Measurements from ENCODE around the gene ARHGAP26. TPM values are rescaled to one million over a fixed set of nuclear protein-coding genes. Genes with fewer than 3 reads are reported as not detected.
A peak's percentile ranks its signal among the peaks of the same experiment; 100 is the strongest.

Gene ARHGAP26
- polyA plus RNA-seq, 6 donors from 2014 or later = 2.4 to 8.7 (median 4.1) TPM

- Mint-ChIP-seq H3K27me3 (no peaks in the 10 kb centered on the region), H3K4me1 (peaks cover 36 to 57% (median 49%) of the 10 kb centered on the region in 3 donors), H3K9me3 (no peaks in the 10 kb centered on the region), H3K36me3 (no peaks in the 10 kb centered on the region), H3K27ac (peak overlapping the region; percentile 6 to 87 (median 42)), H3K4me3 (peak overlapping the region; percentile 0 to 71 (median 67))
- ATAC-seq (ENCODE audit: low read depth in 2 of 2) = peak; percentile 95 to 96
- peak; percentile 69 for DNase-seq
These were observed 30.8 kb downstream of the ARHGAP26 start for GRCh38 chr5:142800776-142801494.

GRCh38 chr5:142801495-142801871 lies 31.3 kb downstream of the ARHGAP26 start:
- peak overlapping the region in 2 of 8 donors; percentile 17 to 33 for H3K4me3 Mint-ChIP-seq
- ATAC-seq (ENCODE audit: low read depth in 2 of 2) (no peak), DNase-seq (no peak)
- H3K4me1 Mint-ChIP-seq = peaks cover 34 to 53% (median 46%) of the 10 kb centered on the region in 3 donors
- H3K27ac Mint-ChIP-seq = peak overlapping the region; percentile 20 to 87 (median 61)
- no peaks in the 10 kb centered on the region for H3K9me3 Mint-ChIP-seq
- H3K27me3 Mint-ChIP-seq = no peaks in the 10 kb centered on the region
- no peaks in the 10 kb centered on the region for H3K36me3 Mint-ChIP-seq

GRCh38 chr5:142803428-142804125 lies 33.4 kb downstream of the ARHGAP26 start:
- Mint-ChIP-seq H3K4me1 (peaks cover 33 to 51% (median 46%) of the 10 kb centered on the region in 3 donors), H3K27me3 (no peaks in the 10 kb centered on the region), H3K9me3 (no peaks in the 10 kb centered on the region), H3K4me3 (no peak overlapping the region), H3K27ac (peak overlapping the region in 1 of 6 donors; percentile 27), H3K36me3 (no peaks in the 10 kb centered on the region)
- no peak for ATAC-seq (ENCODE audit: low read depth in 2 of 2)
- DNase-seq = no peak

GRCh38 chr5:142805339-142805738 lies 35.2 kb downstream of the ARHGAP26 start:
- Mint-ChIP-seq H3K9me3 (no peaks in the 10 kb centered on the region), H3K4me1 (peaks cover 40 to 50% (median 45%) of the 10 kb centered on the region in 3 donors), H3K27me3 (no peaks in the 10 kb centered on the region), H3K4me3 (no peak overlapping the region), H3K36me3 (no peaks in the 10 kb centered on the region), H3K27ac (peak overlapping the region in 1 of 6 donors; percentile 66)
- no peak for ATAC-seq (ENCODE audit: low read depth in 2 of 2)
- no peak for DNase-seq

- Mint-ChIP-seq H3K36me3 (no peaks in the 10 kb centered on the region), H3K9me3 (no peaks in the 10 kb centered on the region), H3K27ac (no peak overlapping the region), H3K27me3 (no peaks in the 10 kb centered on the region), H3K4me1 (peaks cover 30 to 40% (median 33%) of the 10 kb centered on the region in 3 donors), H3K4me3 (no peak overlapping the region)
- no peak for DNase-seq
- ATAC-seq (ENCODE audit: low read depth in 2 of 2) = no peak
These were observed 36.7 kb downstream of the ARHGAP26 start for GRCh38 chr5:142806841-142807267.

GRCh38 chr5:142807372-142807911 lies 37.3 kb downstream of the ARHGAP26 start:
- H3K27ac Mint-ChIP-seq = no peak overlapping the region

GRCh38 chr5:142808878-142809598 lies 38.9 kb downstream of the ARHGAP26 start:
- Mint-ChIP-seq H3K4me1 (peaks cover 32 to 55% (median 39%) of the 10 kb centered on the region in 3 donors), H3K27me3 (no peaks in the 10 kb centered on the region), H3K27ac (no peak overlapping the region), H3K4me3 (no peak overlapping the region), H3K36me3 (no peaks in the 10 kb centered on the region), H3K9me3 (no peaks in the 10 kb centered on the region)
- ATAC-seq (ENCODE audit: low read depth in 2 of 2) (no peak), DNase-seq (no peak)

More at GRCh38 chr5:142807372-142807911, 37.3 kb downstream of the ARHGAP26 start:
- Mint-ChIP-seq H3K9me3 (no peaks in the 10 kb centered on the region), H3K4me3 (peak overlapping the region in 6 of 8 donors; percentile 16 to 58 (median 38)), H3K4me1 (peaks cover 32 to 44% (median 38%) of the 10 kb centered on the region in 3 donors), H3K36me3 (no peaks in the 10 kb centered on the region), H3K27me3 (no peaks in the 10 kb centered on the region)
- ATAC-seq (ENCODE audit: low read depth in 2 of 2) = peak; percentile 83
- DNase-seq = peak; percentile 24

GRCh38 chr5:142810081-142810480 lies 39.9 kb downstream of the ARHGAP26 start:
- peaks cover 32 to 55% (median 39%) of the 10 kb centered on the region in 3 donors for H3K4me1 Mint-ChIP-seq

GRCh38 chr5:142810743-142811290 lies 40.6 kb downstream of the ARHGAP26 start:
- Mint-ChIP-seq H3K27me3 (no peaks in the 10 kb centered on the region), H3K27ac (no peak overlapping the region), H3K9me3 (no peaks in the 10 kb centered on the region), H3K36me3 (no peaks in the 10 kb centered on the region), H3K4me3 (peak overlapping the region in 1 of 8 donors; percentile 25), H3K4me1 (peaks cover 32 to 57% (median 39%) of the 10 kb centered on the region in 3 donors)
- ATAC-seq (ENCODE audit: low read depth in 2 of 2) (no peak), DNase-seq (no peak)

More at GRCh38 chr5:142810081-142810480, 39.9 kb downstream of the ARHGAP26 start:
- Mint-ChIP-seq H3K36me3 (no peaks in the 10 kb centered on the region), H3K27me3 (no peaks in the 10 kb centered on the region), H3K4me3 (no peak overlapping the region), H3K9me3 (no peaks in the 10 kb centered on the region), H3K27ac (peak overlapping the region in 1 of 6 donors; percentile 49)
- ATAC-seq (ENCODE audit: low read depth in 2 of 2) = no peak
- no peak for DNase-seq

- no peaks in the 10 kb centered on the region for H3K27me3 Mint-ChIP-seq
- peak overlapping the region in 3 of 8 donors; percentile 6 to 51 (median 22) for H3K4me3 Mint-ChIP-seq
- peaks cover 36 to 56% (median 39%) of the 10 kb centered on the region in 3 donors for H3K4me1 Mint-ChIP-seq
- no peaks in the 10 kb centered on the region for H3K9me3 Mint-ChIP-seq
- ATAC-seq (ENCODE audit: low read depth in 2 of 2) (peak; percentile 64 to 69), DNase-seq (peak; percentile 9)
- H3K36me3 Mint-ChIP-seq = peaks cover 0 to 8% of the 10 kb centered on the region in 2 donors
- peak overlapping the region in 2 of 6 donors; percentile 13 to 63 for H3K27ac Mint-ChIP-seq
These were observed 41.8 kb downstream of the ARHGAP26 start for GRCh38 chr5:142811866-142812557.

- Mint-ChIP-seq H3K9me3 (no peaks in the 10 kb centered on the region), H3K27ac (peak overlapping the region in 1 of 6 donors; percentile 25), H3K36me3 (peaks cover 0 to 8% of the 10 kb centered on the region in 2 donors), H3K27me3 (no peaks in the 10 kb centered on the region), H3K4me1 (peaks cover 28 to 45% (median 28%) of the 10 kb centered on the region in 3 donors), H3K4me3 (no peak overlapping the region)
- ATAC-seq (ENCODE audit: low read depth in 2 of 2) (no peak), DNase-seq (no peak)
These were observed 43.0 kb downstream of the ARHGAP26 start for GRCh38 chr5:142813220-142813619.

GRCh38 chr5:142814122-142814521 lies 43.9 kb downstream of the ARHGAP26 start:
- Mint-ChIP-seq H3K36me3 (peaks cover 0 to 8% of the 10 kb centered on the region in 2 donors), H3K4me1 (peaks cover 20 to 36% (median 22%) of the 10 kb centered on the region in 3 donors), H3K27me3 (no peaks in the 10 kb centered on the region), H3K4me3 (no peak overlapping the region), H3K9me3 (no peaks in the 10 kb centered on the region), H3K27ac (peak overlapping the region in 1 of 6 donors; percentile 47)
- DNase-seq (no peak), ATAC-seq (ENCODE audit: low read depth in 2 of 2) (no peak)

Measured in naive B cell (primary cell).